ENCODE results near the gene ARSK. TPM values are rescaled to one million over a fixed set of nuclear protein-coding genes. Genes with fewer than 3 reads are reported as not detected.

Gene ARSK
- total RNA-seq, 1 donor = 21.6 TPM

- TF ChIP-seq, protein P1, sequence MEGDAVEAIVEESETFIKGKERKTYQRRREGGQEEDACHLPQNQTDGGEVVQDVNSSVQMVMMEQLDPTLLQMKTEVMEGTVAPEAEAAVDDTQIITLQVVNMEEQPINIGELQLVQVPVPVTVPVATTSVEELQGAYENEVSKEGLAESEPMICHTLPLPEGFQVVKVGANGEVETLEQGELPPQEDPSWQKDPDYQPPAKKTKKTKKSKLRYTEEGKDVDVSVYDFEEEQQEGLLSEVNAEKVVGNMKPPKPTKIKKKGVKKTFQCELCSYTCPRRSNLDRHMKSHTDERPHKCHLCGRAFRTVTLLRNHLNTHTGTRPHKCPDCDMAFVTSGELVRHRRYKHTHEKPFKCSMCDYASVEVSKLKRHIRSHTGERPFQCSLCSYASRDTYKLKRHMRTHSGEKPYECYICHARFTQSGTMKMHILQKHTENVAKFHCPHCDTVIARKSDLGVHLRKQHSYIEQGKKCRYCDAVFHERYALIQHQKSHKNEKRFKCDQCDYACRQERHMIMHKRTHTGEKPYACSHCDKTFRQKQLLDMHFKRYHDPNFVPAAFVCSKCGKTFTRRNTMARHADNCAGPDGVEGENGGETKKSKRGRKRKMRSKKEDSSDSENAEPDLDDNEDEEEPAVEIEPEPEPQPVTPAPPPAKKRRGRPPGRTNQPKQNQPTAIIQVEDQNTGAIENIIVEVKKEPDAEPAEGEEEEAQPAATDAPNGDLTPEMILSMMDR (IDR thresholded peaks at IDR 0.05; ENCODE audit: insufficient read depth, low read depth, low read length) = no peak
- DNase-seq (ENCODE audit: low read depth) = no peak
- H3K4me3 ChIP-seq (ENCODE audit: low read depth, low read length) = no peak overlapping the region
These were observed 51.5 kb downstream of the ARSK start for GRCh38 chr5:95606419-95606818.

- peak; percentile 81 for DNase-seq (ENCODE audit: low read depth)
- H3K4me3 ChIP-seq (ENCODE audit: low read depth, low read length) = no peak overlapping the region
- TF ChIP-seq, protein P1 (IDR thresholded peaks at IDR 0.05; ENCODE audit: insufficient read depth, low read depth, low read length) = no peak
These were observed 54.8 kb downstream of the ARSK start for GRCh38 chr5:95609711-95610110.

DNA sequence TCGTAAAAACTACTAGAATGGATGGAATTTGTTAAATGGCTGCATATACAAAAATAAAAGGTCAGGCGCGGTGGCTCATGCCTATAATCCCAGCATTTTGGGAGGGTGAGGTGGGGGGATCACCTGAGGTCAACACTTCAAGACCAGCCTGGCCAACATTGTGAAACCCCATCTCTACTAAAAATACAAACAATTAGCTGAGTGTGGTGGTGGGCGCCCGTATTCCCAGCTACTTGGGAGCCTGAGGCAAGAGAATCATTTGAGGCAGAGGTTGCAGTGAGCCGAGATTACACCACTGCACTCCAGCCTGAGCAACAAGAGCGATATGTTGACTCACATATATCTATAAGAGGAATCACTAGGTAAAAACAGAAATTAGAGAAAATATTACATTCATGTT lies 55.6 kb downstream of the ARSK start:
- H3K4me3 ChIP-seq (ENCODE audit: low read depth, low read length) = no peak overlapping the region
- no peak for DNase-seq (ENCODE audit: low read depth)
- TF ChIP-seq, protein P1 (IDR thresholded peaks at IDR 0.05; ENCODE audit: insufficient read depth, low read depth, low read length) = no peak

DNA sequence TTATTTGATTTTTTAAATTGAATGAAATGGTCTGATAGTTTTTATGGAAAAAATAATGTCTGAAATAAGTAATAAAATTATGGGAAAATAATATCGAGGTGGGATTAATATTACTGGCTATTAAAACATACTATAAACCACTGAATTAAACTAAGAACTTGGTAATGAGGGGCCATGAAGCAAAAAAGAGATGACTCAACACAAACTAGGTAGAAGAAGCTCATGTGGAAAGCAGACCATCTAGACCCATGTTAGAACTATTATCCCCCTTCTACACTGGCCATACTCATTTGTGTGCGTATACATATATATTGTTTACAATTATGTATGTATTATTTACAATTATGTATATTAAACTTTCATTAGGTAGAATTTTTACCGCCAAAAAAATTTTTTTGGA lies 56.5 kb downstream of the ARSK start:
- DNase-seq (ENCODE audit: low read depth) = no peak
- H3K4me3 ChIP-seq (ENCODE audit: low read depth, low read length) = no peak overlapping the region
- TF ChIP-seq, protein P1 (IDR thresholded peaks at IDR 0.05; ENCODE audit: insufficient read depth, low read depth, low read length) = no peak

GRCh38 chr5:95613514-95613913 lies 58.6 kb downstream of the ARSK start:
- DNase-seq (ENCODE audit: low read depth) = no peak
- no peak overlapping the region for H3K4me3 ChIP-seq (ENCODE audit: low read depth, low read length)
- TF ChIP-seq, protein P1 (IDR thresholded peaks at IDR 0.05; ENCODE audit: insufficient read depth, low read depth, low read length) = no peak

- DNase-seq (ENCODE audit: low read depth) = no peak
- no peak overlapping the region for H3K4me3 ChIP-seq (ENCODE audit: low read depth, low read length)
- TF ChIP-seq, protein P1 (IDR thresholded peaks at IDR 0.05; ENCODE audit: insufficient read depth, low read depth, low read length) = no peak
These were observed 60.2 kb downstream of the ARSK start for GRCh38 chr5:95615164-95615467.

- H3K4me3 ChIP-seq (ENCODE audit: low read depth, low read length) = no peak overlapping the region
- no peak for DNase-seq (ENCODE audit: low read depth)
- TF ChIP-seq, protein P1 (IDR thresholded peaks at IDR 0.05; ENCODE audit: insufficient read depth, low read depth, low read length) = no peak
These were observed 62.2 kb downstream of the ARSK start for GRCh38 chr5:95617057-95617456.
